ENCODE results near the gene PRSS22. TPM values are rescaled to one million over a fixed set of nuclear protein-coding genes. Genes with fewer than 3 reads are reported as not detected.
A peak's percentile ranks its signal among the peaks of the same experiment; 100 is the strongest.

PRSS22 gene
- total and polyA plus RNA-seq, 5 donors, result not detected

GRCh38 chr16:2898831-2899563 lies 41.0 kb upstream of the PRSS22 start:
- DNase-seq, result no peak
- H3K4me3 ChIP-seq (ENCODE audit: low read length), result no peak overlapping the region
- 87% methylated on average over 10 of the region's 10 CpGs for WGBS
- no peaks in the 10 kb centered on the region for H3K9me3 ChIP-seq (ENCODE audit: control insufficient read depth, low read length)
- no peak for ATAC-seq
- intact Hi-C loops (cut with DNase I), result no loop called here
- H3K27ac ChIP-seq (ENCODE audit: low read length), result no peak overlapping the region
- no peaks in the 10 kb centered on the region for H3K27me3 ChIP-seq (ENCODE audit: control insufficient read depth, insufficient read depth)
- no peaks in the 10 kb centered on the region for H3K4me1 ChIP-seq (ENCODE audit: control insufficient read depth, insufficient read depth, low read length)

- WGBS, result 84% methylated on average over 7 of the region's 7 CpGs
- Histone ChIP-seq H3K9me3 (ENCODE audit: control insufficient read depth, low read length) (no peaks in the 10 kb centered on the region), H3K4me1 (ENCODE audit: control insufficient read depth, insufficient read depth, low read length) (no peaks in the 10 kb centered on the region), H3K27ac (ENCODE audit: low read length) (no peak overlapping the region), H3K4me3 (ENCODE audit: low read length) (no peak overlapping the region), H3K27me3 (ENCODE audit: control insufficient read depth, insufficient read depth) (no peaks in the 10 kb centered on the region)
- ATAC-seq, result no peak
- peak in 1 of 3 donors; percentile 29 for DNase-seq
- intact Hi-C loops (cut with DNase I), result no loop called here
These were observed 39.1 kb upstream of the PRSS22 start for GRCh38 chr16:2897110-2897509.

GRCh38 chr16:2896480-2897010 lies 38.6 kb upstream of the PRSS22 start:
- 98% methylated on average over 19 of the region's 19 CpGs for WGBS
- Histone ChIP-seq H3K27ac (ENCODE audit: low read length) (no peak overlapping the region), H3K27me3 (ENCODE audit: control insufficient read depth, insufficient read depth) (no peaks in the 10 kb centered on the region), H3K4me3 (ENCODE audit: low read length) (no peak overlapping the region), H3K4me1 (ENCODE audit: control insufficient read depth, insufficient read depth, low read length) (no peaks in the 10 kb centered on the region), H3K9me3 (ENCODE audit: control insufficient read depth, low read length) (no peaks in the 10 kb centered on the region)
- intact Hi-C loops (cut with DNase I), result no loop called here
- DNase-seq, result peak in 1 of 3 donors; percentile 32
- ATAC-seq, result no peak

- Histone ChIP-seq H3K9me3 (ENCODE audit: control insufficient read depth, low read length) (no peaks in the 10 kb centered on the region), H3K27me3 (ENCODE audit: control insufficient read depth, insufficient read depth) (no peaks in the 10 kb centered on the region), H3K27ac (ENCODE audit: low read length) (no peak overlapping the region), H3K4me3 (ENCODE audit: low read length) (no peak overlapping the region), H3K4me1 (ENCODE audit: control insufficient read depth, insufficient read depth, low read length) (peaks cover 2% of the 10 kb centered on the region)
- intact Hi-C loops (cut with DNase I), result no loop called here
- DNase-seq (no peak), ATAC-seq (no peak)
- 68% methylated on average over 4 of the region's 4 CpGs for WGBS
These were observed 37.8 kb upstream of the PRSS22 start for GRCh38 chr16:2895813-2896212.

- H3K9me3 ChIP-seq (ENCODE audit: control insufficient read depth, low read length), result no peaks in the 10 kb centered on the region
- 85% methylated on average over 31 of the region's 31 CpGs for WGBS
These were observed 36.3 kb upstream of the PRSS22 start for GRCh38 chr16:2894231-2894630.

GRCh38 chr16:2884041-2884451 lies 26.1 kb upstream of the PRSS22 start:
- DNase-seq (peak in 1 of 3 donors; percentile 32), ATAC-seq (no peak)
- Histone ChIP-seq H3K27me3 (ENCODE audit: control insufficient read depth, insufficient read depth) (no peaks in the 10 kb centered on the region), H3K9me3 (ENCODE audit: control insufficient read depth, low read length) (no peaks in the 10 kb centered on the region), H3K4me1 (ENCODE audit: control insufficient read depth, insufficient read depth, low read length) (peaks cover 2% of the 10 kb centered on the region), H3K27ac (ENCODE audit: low read length) (peak overlapping the region; percentile 87), H3K4me3 (ENCODE audit: low read length) (peak overlapping the region; percentile 62)
- 47% methylated on average over 18 of the region's 18 CpGs for WGBS
- intact Hi-C loops (cut with DNase I), result no loop called here

More at GRCh38 chr16:2894231-2894630, 36.3 kb upstream of the PRSS22 start:
- intact Hi-C loops (cut with DNase I), result no loop called here
- Histone ChIP-seq H3K27me3 (ENCODE audit: control insufficient read depth, insufficient read depth) (no peaks in the 10 kb centered on the region), H3K27ac (ENCODE audit: low read length) (no peak overlapping the region), H3K4me3 (ENCODE audit: low read length) (no peak overlapping the region), H3K4me1 (ENCODE audit: control insufficient read depth, insufficient read depth, low read length) (peaks cover 2% of the 10 kb centered on the region)
- no peak for ATAC-seq
- DNase-seq, result no peak

GRCh38 chr16:2883458-2883908 lies 25.5 kb upstream of the PRSS22 start:
- Histone ChIP-seq H3K4me3 (ENCODE audit: low read length) (peak overlapping the region; percentile 62), H3K4me1 (ENCODE audit: control insufficient read depth, insufficient read depth, low read length) (peaks cover 2% of the 10 kb centered on the region), H3K27me3 (ENCODE audit: control insufficient read depth, insufficient read depth) (no peaks in the 10 kb centered on the region), H3K9me3 (ENCODE audit: control insufficient read depth, low read length) (no peaks in the 10 kb centered on the region), H3K27ac (ENCODE audit: low read length) (peak overlapping the region; percentile 87)
- ATAC-seq (peak; percentile 6 to 35), DNase-seq (peak in 1 of 3 donors; percentile 81)
- intact Hi-C loops (cut with DNase I), result loop anchor here in 1 of 4 donors (2.0 kb wide), 1 partner anchor 21 kb away; no protein-coding TSS in a partner anchor
- WGBS, result under 1% methylated on average over 31 of the region's 31 CpGs

- Histone ChIP-seq H3K27ac (ENCODE audit: low read length) (peak within 1 kb of the TSS; percentile 87), H3K27me3 (ENCODE audit: control insufficient read depth, insufficient read depth) (no peaks in the 10 kb centered on the region), H3K9me3 (ENCODE audit: control insufficient read depth, low read length) (no peaks in the 10 kb centered on the region), H3K4me3 (ENCODE audit: low read length) (peak within 1 kb of the TSS; percentile 62), H3K4me1 (ENCODE audit: control insufficient read depth, insufficient read depth, low read length) (peaks cover 2% of the 10 kb centered on the region)
- intact Hi-C loops (cut with DNase I), result loop anchor here in 1 of 4 donors (2.0 kb wide), 1 partner anchor 22 kb away; no protein-coding TSS in a partner anchor
- under 1% methylated on average over 73 of the region's 73 CpGs for WGBS
- DNase-seq, result peak; percentile 98 to 100 (median 99)
- ATAC-seq, result peak; percentile 98
These were observed 24.9 kb upstream of the PRSS22 start, which contains the start of gene FLYWCH2 for GRCh38 chr16:2882650-2883457. Gene FLYWCH2, plus strand, starts transcription at chr16:2883215. Its CDS starts 13,235 bp downstream, at chr16:2896450.

GRCh38 chr16:2881783-2882649 lies 24.0 kb upstream of the PRSS22 start:
- no peaks in the 10 kb centered on the region for H3K9me3 ChIP-seq (ENCODE audit: control insufficient read depth, low read length)
- peak in 2 of 3 donors; percentile 52 to 82 for DNase-seq
- H3K27ac ChIP-seq (ENCODE audit: low read length), result peak overlapping the region; percentile 82
- intact Hi-C loops (cut with DNase I), result loop anchor here in 1 of 4 donors (2.0 kb wide), 1 partner anchor 23 kb away; no protein-coding TSS in a partner anchor
- ATAC-seq, result peak; percentile 25 to 32
- 7% methylated on average over 52 of the region's 52 CpGs for WGBS
- H3K4me3 ChIP-seq (ENCODE audit: low read length), result peak overlapping the region; percentile 62
- H3K4me1 ChIP-seq (ENCODE audit: control insufficient read depth, insufficient read depth, low read length), result peaks cover 2% of the 10 kb centered on the region
- H3K27me3 ChIP-seq (ENCODE audit: control insufficient read depth, insufficient read depth), result no peaks in the 10 kb centered on the region

- Histone ChIP-seq H3K27ac (ENCODE audit: low read length) (no peak overlapping the region), H3K4me1 (ENCODE audit: control insufficient read depth, insufficient read depth, low read length) (peaks cover 2% of the 10 kb centered on the region), H3K9me3 (ENCODE audit: control insufficient read depth, low read length) (no peaks in the 10 kb centered on the region), H3K27me3 (ENCODE audit: control insufficient read depth, insufficient read depth) (no peaks in the 10 kb centered on the region), H3K4me3 (ENCODE audit: low read length) (no peak overlapping the region)
- no peak for ATAC-seq
- peak in 1 of 3 donors; percentile 20 for DNase-seq
- intact Hi-C loops (cut with DNase I), result no loop called here
- 89% methylated on average over 6 of the region's 6 CpGs for WGBS
These were observed 22.0 kb upstream of the PRSS22 start for GRCh38 chr16:2879854-2880508.

All from right cardiac atrium (tissue), 5 donors.